DMS153 treated with DMSO at 0.1 percent for 48 hours (cell line): ENCODE results near the gene AZU1.
"Not testable (repeated sequence)": the region's sequence is repeated elsewhere in the genome, so short reads cannot be mapped to it uniquely, and the experiment has no call there.

ENCODE experiments used
- DNase-seq: peaks from one replicate; lab custom pipeline; 2025; ENCODE audit not compliant: unreplicated experiment; lab: John Stamatoyannopoulos, UW

The AZU1 gene

GRCh38 chr19:824885-825284 lies 2.8 kb upstream of the AZU1 start:
- no peak for DNase-seq

GRCh38 chr19:825897-826644 lies 1.6 kb upstream of the AZU1 start:
- no peak for DNase-seq

- no peak for DNase-seq
Measured at GRCh38 chr19:827314-827709, 325 bp upstream of the AZU1 start.

- DNase-seq, result no peak
Measured at GRCh38 chr19:829129-829758, 1.6 kb downstream of the AZU1 start.

- DNase-seq, result no peak
Measured at GRCh38 chr19:831407-832369, 4.1 kb downstream of the AZU1 start.

- no peak for DNase-seq
Measured at GRCh38 chr19:834216-834615, 6.6 kb downstream of the AZU1 start.

- no peak for DNase-seq
Measured at GRCh38 chr19:835210-835810, 7.7 kb downstream of the AZU1 start.

GRCh38 chr19:840519-841206 lies 13.0 kb downstream of the AZU1 start, which contains the start of gene PRTN3:
TSS of gene PRTN3 (plus strand) at chr19:840999. CDS start at chr19:841009, 10 bp downstream.
- no peak for DNase-seq

GRCh38 chr19:842802-843179 lies 15.2 kb downstream of the AZU1 start:
- DNase-seq, result not testable (repeated sequence)

GRCh38 chr19:843180-843835 lies 15.7 kb downstream of the AZU1 start:
- no peak for DNase-seq

- no peak for DNase-seq
Measured at GRCh38 chr19:843836-844545, 16.4 kb downstream of the AZU1 start.

GRCh38 chr19:844546-844971 lies 16.9 kb downstream of the AZU1 start:
- DNase-seq, result no peak

- DNase-seq, result no peak
Measured at GRCh38 chr19:845707-846521, 18.3 kb downstream of the AZU1 start.

- DNase-seq, result no peak
Measured at GRCh38 chr19:848386-848921, 20.8 kb downstream of the AZU1 start.

- DNase-seq, result not testable (repeated sequence)
Measured at GRCh38 chr19:849195-849594, 21.6 kb downstream of the AZU1 start.

- no peak for DNase-seq
Measured at GRCh38 chr19:850221-850978, 22.8 kb downstream of the AZU1 start.

- DNase-seq, result no peak
Measured at GRCh38 chr19:850979-851335, 23.3 kb downstream of the AZU1 start.
